Caco-2 (cell line): Measurements from ENCODE around the gene C1QTNF12. TPM values are rescaled to one million over a fixed set of nuclear protein-coding genes. Genes with fewer than 3 reads are reported as not detected.

Experiments
- BruUV-seq: library from RNA; stranded (reverse); fragments of 400-500 nt; replicated peaks from 2 replicates; lab custom pipeline; 2021; lab: Mats Ljungman, UMichigan
- CTCF ChIA-PET: fragments of 300-600 bp; sonication (Branson Sonifier 250); formaldehyde crosslinking; loops from one replicate; lab custom pipeline; 2022; ENCODE audit warnings: antibody characterized with exemption; lab: Charles Lee
- POLR2A ChIA-PET: fragments of 300-600 bp; sonication (Branson Sonifier 250); formaldehyde crosslinking; loops from one replicate; lab custom pipeline; 2022; ENCODE audit warnings: antibody characterized with exemption; lab: Charles Lee
- DNase-seq, 2 experiments: peaks; one replicate each; pipeline versions ENCODE4 v3.0.0 to v3.0.0-alpha.2; 2020 to 2022
- H3K27me3 ChIP-seq: replicated peaks from 2 replicates; pipeline ENCODE4 v1.6.0; 2011; ENCODE audit warnings: low read length; ENCODE audit not compliant: control insufficient read depth, insufficient read depth
- H3K36me3 ChIP-seq: 2 replicates; pipeline ENCODE4 v1.5.1; 2011; ENCODE audit warnings: low read length; ENCODE audit not compliant: control insufficient read depth, insufficient read depth
- H3K4me1 ChIP-seq: fragments of 250-450 bp; sonication (Bioruptor Pico); 2 replicates; pipeline ENCODE4 v1.5.1; 2020; ENCODE audit warnings: mild to moderate bottlenecking
- H3K4me3 ChIP-seq: 2 replicates; pipeline ENCODE4 v1.5.1; 2011; ENCODE audit warnings: low read depth, mild to moderate bottlenecking, control low read depth, low read length
- H3K9me3 ChIP-seq: fragments of 250-450 bp; sonication (Bioruptor Pico); 2 replicates; pipeline ENCODE4 v1.5.1; 2020; ENCODE audit warnings: mild to moderate bottlenecking, moderate library complexity
- H3K27ac Mint-ChIP-seq: one replicate; pipeline ENCODE4 v1.8.0; 2022; ENCODE audit warnings: mixed read lengths; ENCODE audit not compliant: unreplicated experiment
- H3K27me3 Mint-ChIP-seq: one replicate; pipeline ENCODE4 v1.8.0; 2022; ENCODE audit warnings: mixed read lengths; ENCODE audit not compliant: insufficient read depth, unreplicated experiment
- H3K36me3 Mint-ChIP-seq: one replicate; pipeline ENCODE4 v1.8.0; 2022; ENCODE audit warnings: mild to moderate bottlenecking, mixed read lengths; ENCODE audit not compliant: insufficient read depth, unreplicated experiment
- H3K4me1 Mint-ChIP-seq: one replicate; pipeline ENCODE4 v1.8.0; 2022; ENCODE audit warnings: low read depth, mixed read lengths; ENCODE audit not compliant: unreplicated experiment
- H3K4me3 Mint-ChIP-seq: one replicate; pipeline ENCODE4 v1.8.0; 2022; ENCODE audit warnings: mild to moderate bottlenecking, moderate library complexity, mixed read lengths; ENCODE audit not compliant: unreplicated experiment
- H3K9me3 Mint-ChIP-seq: one replicate; pipeline ENCODE4 v1.8.0; 2022; ENCODE audit warnings: mixed read lengths; ENCODE audit not compliant: unreplicated experiment
- intact Hi-C: fragments of 100-400 bp; cut with micrococcal nuclease; formaldehyde crosslinking; loops from one replicate; pipeline ENCODE4 v1.10.0; 2022; ENCODE audit not compliant: unreplicated experiment
- total RNA-seq: library from RNA; stranded (reverse); gene quantifications from 2 replicates; pipeline ENCODE4 v1.2.3, GENCODE V29; 2022
- TF ChIP-seq, protein P1 (sequence below), 2 experiments: fragments of 200-600 bp in 1 of 2; IDR thresholded peaks; 1 replicate in 1 of 2; 2 replicates in 1 of 2; pipeline versions ENCODE4 v1.5.1 to v1.8.0; 2011 to 2022; ENCODE audit warnings: antibody characterized with exemption in 1 of 2, control low read depth in 1 of 2, inconsistent platforms in 1 of 2, low read depth in 1 of 2, low read length in 1 of 2, mild to moderate bottlenecking in 1 of 2, moderate library complexity in 1 of 2; ENCODE audit not compliant: insufficient read depth in 1 of 2, severe bottlenecking in 1 of 2, unreplicated experiment in 1 of 2

The C1QTNF12 gene
- total RNA-seq, 1 experiment from 2014 or later = 3.7 TPM

DNA sequence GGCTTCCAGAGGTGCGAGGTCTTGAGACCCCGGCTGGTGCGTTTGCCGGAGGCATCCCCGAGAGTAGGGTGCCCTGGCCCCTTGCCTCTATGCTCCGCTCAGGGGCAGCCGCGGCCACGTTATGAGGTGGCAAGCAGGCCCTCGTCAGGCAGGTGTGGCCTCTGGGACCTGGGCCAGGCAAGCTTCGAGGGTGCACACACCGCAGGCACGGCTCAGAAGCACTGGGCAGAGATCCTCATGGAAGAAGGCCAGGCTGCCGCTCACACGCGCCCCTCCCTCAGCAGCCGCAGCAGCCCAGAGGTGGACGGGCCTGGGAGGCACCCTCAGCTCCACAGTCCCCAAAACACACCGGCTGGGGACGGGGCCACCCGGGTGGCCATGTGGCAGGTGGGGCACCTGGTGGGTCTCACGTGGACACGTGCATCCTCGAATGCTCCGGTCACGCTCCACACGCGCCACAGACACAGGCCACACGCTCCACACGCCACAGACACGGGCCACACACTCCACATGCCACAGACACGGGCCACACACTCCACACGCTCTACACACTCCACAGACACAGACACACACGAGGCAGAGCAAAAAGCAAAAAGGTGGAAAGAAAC lies 21.2 kb downstream of the C1QTNF12 start:
- Mint-ChIP-seq H3K4me3 (no peak overlapping the region), H3K9me3 (no peaks in the 10 kb centered on the region), H3K27ac (no peak overlapping the region), H3K27me3 (no peaks in the 10 kb centered on the region), H3K36me3 (peaks cover 51% of the 10 kb centered on the region), H3K4me1 (no peaks in the 10 kb centered on the region)
- no peaks in the 10 kb centered on the region for H3K4me1 ChIP-seq
- POLR2A ChIA-PET = no interaction called here
- CTCF ChIA-PET = no interaction called here
- intact Hi-C loops = no loop called here
- DNase-seq = no peak
- H3K9me3 ChIP-seq = no peaks in the 10 kb centered on the region
- no peaks in the 10 kb centered on the region for H3K27me3 ChIP-seq
- TF ChIP-seq, protein P1, sequence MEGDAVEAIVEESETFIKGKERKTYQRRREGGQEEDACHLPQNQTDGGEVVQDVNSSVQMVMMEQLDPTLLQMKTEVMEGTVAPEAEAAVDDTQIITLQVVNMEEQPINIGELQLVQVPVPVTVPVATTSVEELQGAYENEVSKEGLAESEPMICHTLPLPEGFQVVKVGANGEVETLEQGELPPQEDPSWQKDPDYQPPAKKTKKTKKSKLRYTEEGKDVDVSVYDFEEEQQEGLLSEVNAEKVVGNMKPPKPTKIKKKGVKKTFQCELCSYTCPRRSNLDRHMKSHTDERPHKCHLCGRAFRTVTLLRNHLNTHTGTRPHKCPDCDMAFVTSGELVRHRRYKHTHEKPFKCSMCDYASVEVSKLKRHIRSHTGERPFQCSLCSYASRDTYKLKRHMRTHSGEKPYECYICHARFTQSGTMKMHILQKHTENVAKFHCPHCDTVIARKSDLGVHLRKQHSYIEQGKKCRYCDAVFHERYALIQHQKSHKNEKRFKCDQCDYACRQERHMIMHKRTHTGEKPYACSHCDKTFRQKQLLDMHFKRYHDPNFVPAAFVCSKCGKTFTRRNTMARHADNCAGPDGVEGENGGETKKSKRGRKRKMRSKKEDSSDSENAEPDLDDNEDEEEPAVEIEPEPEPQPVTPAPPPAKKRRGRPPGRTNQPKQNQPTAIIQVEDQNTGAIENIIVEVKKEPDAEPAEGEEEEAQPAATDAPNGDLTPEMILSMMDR (IDR thresholded peaks at IDR 0.05; ENCODE audit: insufficient read depth in 1 of 2, low read depth in 1 of 2, low read length in 1 of 2, severe bottlenecking in 1 of 2, unreplicated experiment in 1 of 2) = no peak
- H3K36me3 ChIP-seq = peaks cover 3% of the 10 kb centered on the region; the same call in 1 of the 2 replicates
- no peak overlapping the region for H3K4me3 ChIP-seq
- BruUV-seq = no TSS peak

DNA sequence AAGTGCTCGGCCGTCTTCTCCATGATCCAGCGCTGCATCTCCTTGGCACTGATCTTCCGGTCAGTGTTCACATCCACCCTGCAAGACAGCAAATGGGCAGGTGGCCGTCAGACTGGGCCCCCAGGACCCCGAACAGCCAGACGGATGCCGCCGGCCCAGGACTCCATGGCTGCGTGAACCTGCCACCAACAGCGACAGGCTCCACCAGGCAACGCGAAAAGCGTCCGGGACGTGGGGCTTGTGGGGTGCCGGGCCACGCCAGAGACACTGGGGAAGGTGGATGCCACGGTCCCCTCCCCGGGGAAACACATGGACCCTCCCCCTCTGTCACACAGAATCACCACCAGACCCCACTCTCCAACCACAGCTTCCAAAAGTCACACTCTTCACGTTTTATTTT lies 22.6 kb downstream of the C1QTNF12 start:
- H3K9me3 ChIP-seq = no peaks in the 10 kb centered on the region
- CTCF ChIA-PET = no interaction called here
- no peak for DNase-seq
- Mint-ChIP-seq H3K36me3 (peaks cover 46% of the 10 kb centered on the region), H3K4me3 (no peak overlapping the region), H3K27me3 (no peaks in the 10 kb centered on the region), H3K4me1 (no peaks in the 10 kb centered on the region), H3K9me3 (no peaks in the 10 kb centered on the region), H3K27ac (no peak overlapping the region)
- no peaks in the 10 kb centered on the region for H3K27me3 ChIP-seq
- intact Hi-C loops = no loop called here
- H3K4me1 ChIP-seq = no peaks in the 10 kb centered on the region
- no TSS peak for BruUV-seq
- TF ChIP-seq, protein P1 (IDR thresholded peaks at IDR 0.05; ENCODE audit: insufficient read depth in 1 of 2, low read depth in 1 of 2, low read length in 1 of 2, severe bottlenecking in 1 of 2, unreplicated experiment in 1 of 2) = no peak
- peaks cover 1% of the 10 kb centered on the region; the same call in 1 of the 2 replicates for H3K36me3 ChIP-seq
- POLR2A ChIA-PET = no interaction called here
- H3K4me3 ChIP-seq = no peak overlapping the region

DNA sequence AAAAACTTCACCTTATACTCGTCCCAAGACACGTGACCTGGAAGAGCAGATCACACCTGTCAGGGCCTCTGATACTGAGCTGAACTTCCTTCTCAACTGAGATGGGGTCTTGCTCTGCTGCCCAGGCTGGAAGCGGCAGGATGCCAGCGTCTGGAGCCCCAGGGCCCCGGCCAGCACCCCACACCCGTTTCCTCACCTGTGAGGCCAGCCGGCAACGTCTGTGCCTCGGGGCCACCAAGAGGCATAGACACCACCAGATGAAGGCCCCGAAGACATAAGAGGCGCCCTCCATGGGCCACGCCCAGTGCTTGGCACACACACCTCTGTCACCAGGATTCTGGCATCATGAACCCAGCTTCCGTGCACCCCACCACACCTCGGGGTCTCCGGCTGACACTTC lies 23.2 kb downstream of the C1QTNF12 start:
- Histone ChIP-seq H3K4me3 (no peak overlapping the region), H3K27me3 (no peaks in the 10 kb centered on the region), H3K36me3 (peaks cover 1% of the 10 kb centered on the region; the same call in 1 of the 2 replicates), H3K9me3 (no peaks in the 10 kb centered on the region), H3K4me1 (no peaks in the 10 kb centered on the region)
- POLR2A ChIA-PET = no interaction called here
- CTCF ChIA-PET = no interaction called here
- H3K4me3 Mint-ChIP-seq = no peak overlapping the region
- DNase-seq = no peak
- no peaks in the 10 kb centered on the region for H3K9me3 Mint-ChIP-seq
- TF ChIP-seq, protein P1 (IDR thresholded peaks at IDR 0.05; ENCODE audit: insufficient read depth in 1 of 2, low read depth in 1 of 2, low read length in 1 of 2, severe bottlenecking in 1 of 2, unreplicated experiment in 1 of 2) = no peak
- intact Hi-C loops = no loop called here
- H3K27ac Mint-ChIP-seq = no peak overlapping the region
- peaks cover 46% of the 10 kb centered on the region for H3K36me3 Mint-ChIP-seq
- H3K4me1 Mint-ChIP-seq = no peaks in the 10 kb centered on the region
- no peaks in the 10 kb centered on the region for H3K27me3 Mint-ChIP-seq
- no TSS peak for BruUV-seq
